HepG2 (cell line): ENCODE results near the gene C21orf58. TPM values are rescaled to one million over a fixed set of nuclear protein-coding genes. Genes with fewer than 3 reads are reported as not detected.
A peak's percentile ranks its signal among the peaks of the same experiment; 100 is the strongest.

Source experiments
- FOXP4 ChIP-seq: sonication (generic); formaldehyde crosslinking; IDR thresholded peaks from 2 replicates; pipeline ENCODE4 v1.4.0; 2020; ENCODE audit warnings: missing genetic modification reagents
- MTA3 ChIP-seq: sonication (generic); formaldehyde crosslinking; IDR thresholded peaks from 2 replicates; pipeline ENCODE4 v1.4.0; 2020; ENCODE audit warnings: missing genetic modification reagents
- MYPOP ChIP-seq: sonication (generic); formaldehyde crosslinking; IDR thresholded peaks from 2 replicates; pipeline ENCODE4 v1.8.1; 2023; ENCODE audit warnings: mild to moderate bottlenecking, moderate library complexity, missing genetic modification reagents
- MZF1 ChIP-seq: sonication (generic); formaldehyde crosslinking; IDR thresholded peaks from 2 replicates; pipeline ENCODE4 v1.8.1; 2023; ENCODE audit warnings: mild to moderate bottlenecking, missing genetic modification reagents, borderline replicate concordance
- NFYB ChIP-seq: sonication (generic); formaldehyde crosslinking; IDR thresholded peaks from 2 replicates; pipeline ENCODE4 v1.4.0; 2020; ENCODE audit warnings: missing genetic modification reagents
- PRDM10 ChIP-seq: sonication (generic); formaldehyde crosslinking; IDR thresholded peaks from 2 replicates; pipeline ENCODE4 v1.4.0; 2020; ENCODE audit warnings: low read depth, missing genetic modification reagents
- REST ChIP-seq, 2 experiments: IDR thresholded peaks; 2 replicates each; pipeline ENCODE4 v1.6.1; 2011 to 2012; ENCODE audit warnings: low read length in 2 of 2, borderline replicate concordance in 1 of 2, low read depth in 1 of 2, mild to moderate bottlenecking in 1 of 2, moderate library complexity in 1 of 2
- SPEN ChIP-seq: sonication (generic); formaldehyde crosslinking; IDR thresholded peaks from 2 replicates; pipeline ENCODE4 v1.5.1; 2020; ENCODE audit warnings: low read depth, mild to moderate bottlenecking, missing genetic modification reagents
- TFAP4 ChIP-seq: sonication (generic); IDR thresholded peaks from 2 replicates; pipeline ENCODE4 v1.6.1; 2016; ENCODE audit warnings: low read depth, borderline replicate concordance
- TMF1 ChIP-seq: sonication (generic); formaldehyde crosslinking; IDR thresholded peaks from 2 replicates; pipeline ENCODE4 v1.8.1; 2022; ENCODE audit warnings: low read depth, missing genetic modification reagents
- YEATS2 ChIP-seq: sonication (generic); formaldehyde crosslinking; IDR thresholded peaks from 2 replicates; pipeline ENCODE4 v1.4.0; 2020; ENCODE audit warnings: missing genetic modification reagents, borderline replicate concordance
- ZFP36L1 ChIP-seq: sonication (generic); formaldehyde crosslinking; IDR thresholded peaks from 2 replicates; pipeline ENCODE4 v1.8.0; 2022; ENCODE audit warnings: mild to moderate bottlenecking, missing genetic modification reagents, moderate library complexity
- ZFYVE20 ChIP-seq: sonication (generic); formaldehyde crosslinking; IDR thresholded peaks from 2 replicates; pipeline ENCODE4 v1.8.0; 2023; ENCODE audit warnings: low read depth, mild to moderate bottlenecking, moderate library complexity, missing genetic modification reagents, borderline replicate concordance
- ZNF451 ChIP-seq: sonication (generic); formaldehyde crosslinking; IDR thresholded peaks from 2 replicates; pipeline ENCODE4 v1.5.0; 2020; ENCODE audit warnings: mild to moderate bottlenecking, missing genetic modification reagents
- ZNF724P ChIP-seq: sonication (generic); formaldehyde crosslinking; IDR thresholded peaks from 2 replicates; pipeline ENCODE4 v1.8.0; 2022; ENCODE audit warnings: missing genetic modification reagents, borderline replicate concordance
- ZNF891 ChIP-seq: sonication (generic); formaldehyde crosslinking; IDR thresholded peaks from 2 replicates; pipeline ENCODE4 v1.5.0; 2020; ENCODE audit warnings: mild to moderate bottlenecking, missing genetic modification reagents
- polyA plus RNA-seq, 8 experiments: library from polyadenylated mRNA; depleted of rRNA in 3 of 8; stranded (reverse) in 7 of 8; unstranded in 1 of 8; fragments of >200 nt; fragmentation: Illumina TruSeq in 4 of 8; extraction: Trizol in 4 of 8; gene quantifications; 2 replicates each; pipeline versions ENCODE4 v1.2.1 to v1.2.3, GENCODE V29; 2011 to 2016; ENCODE audit warnings: low read depth in 4 of 8, missing spikeins in 1 of 8, mixed read lengths in 1 of 8; ENCODE audit not compliant: insufficient read depth in 1 of 8
- total RNA-seq, 5 experiments: library from RNA; depleted of rRNA; stranded (reverse); fragments of >200 nt; fragmentation: Illumina TruSeq; extraction: Trizol; gene quantifications; 2 replicates each; pipeline ENCODE4 v1.2.3, GENCODE V29; 2016; ENCODE audit warnings: low read depth in 1 of 5

Gene C21orf58
- total and polyA plus RNA-seq, 2 of the 13 experiments (the other 11 are each of a cell fraction or from before 2014, with no cell fraction given) = 3.5 to 6.8 TPM

- peak; percentile 93 for TF ChIP-seq MYPOP
- TF ChIP-seq SPEN = peak; percentile 77
- TF ChIP-seq MZF1 (CRISPR knock-in tag) = no peak
- TF ChIP-seq REST (IDR thresholded peaks at IDR 0.05; ENCODE audit: borderline replicate concordance in 1 of 2, low read depth in 1 of 2, low read length in 2 of 2) = no peak
- TF ChIP-seq ZNF451 (CRISPR knock-in tag) = 0 out of 2 replicates have a peak, but pooled peaks have one; percentile 55
- TF ChIP-seq PRDM10 (CRISPR knock-in tag) = no peak; the same call in 1 of the 2 replicates
- TF ChIP-seq TMF1 (CRISPR knock-in tag) = peak; percentile 74; the same call in 1 of the 2 replicates
- TF ChIP-seq YEATS2 = peak; percentile 64
- TF ChIP-seq TFAP4 = peak; percentile 42; the same call in 1 of the 2 replicates
- TF ChIP-seq FOXP4 (CRISPR knock-in tag) = peak; percentile 17; the same call in 1 of the 2 replicates
- TF ChIP-seq MTA3 (CRISPR knock-in tag) = no peak
- TF ChIP-seq ZFYVE20 = peak; percentile 77; the same call in 1 of the 2 replicates
- TF ChIP-seq ZFP36L1 (CRISPR knock-in tag) = peak; percentile 94; the same call in 1 of the 2 replicates
- TF ChIP-seq NFYB (CRISPR knock-in tag) = peak; percentile 97
- TF ChIP-seq ZNF724P = peak; percentile 88; the same call in 1 of the 2 replicates
- TF ChIP-seq ZNF891 (CRISPR knock-in tag) = no peak; the same call in 1 of the 2 replicates
Observed at GRCh38 chr21:46323710-46324389, at the start of gene C21orf58, which contains the start of gene PCNT (continued).
